Measurements from ENCODE around the gene KLK3.

- TF ChIP-seq CTCF (IDR thresholded peaks at IDR 0.05; ENCODE audit: low read depth, low read length) (no peak), EZH2phosphoT487 (IDR thresholded peaks at IDR 0.05; ENCODE audit: low read depth) (no peak)
Measured at GRCh38 chr19:50870417-50871089, 15.8 kb downstream of the KLK3 start.

All from OCI-LY3 (cell line).